OCI-LY3 (cell line): ENCODE measurements around the gene DQX1.

ENCODE experiments used
- H2AFZ ChIP-seq: fragments of 200-600, 300-600 bp; shearing (Covaris generic); 2 replicates; pipeline ENCODE4 v1.6.0; 2014; ENCODE audit warnings: antibody characterized with exemption, low read depth, low read length
- H3K27ac ChIP-seq: fragments of 200-600, 300-600 bp; sonication (generic); 2 replicates; pipeline ENCODE4 v1.5.1; 2014; ENCODE audit warnings: mild to moderate bottlenecking, low read length, moderate library complexity, mixed read lengths
- H3K27me3 ChIP-seq: fragments of 200-600, 300-600 bp; sonication (generic); 2 replicates; pipeline ENCODE4 v1.6.1; 2014; ENCODE audit warnings: low read depth, low read length, mixed read lengths
- H3K36me3 ChIP-seq: fragments of 200-600, 300-600 bp; sonication (generic); replicated peaks from 2 replicates; pipeline ENCODE3; 2014; ENCODE audit warnings: low read depth, low read length, mixed read lengths
- H3K4me1 ChIP-seq: fragments of 300-600, 200-600 bp; sonication (generic); 2 replicates; pipeline ENCODE4 v1.6.1; 2014; ENCODE audit warnings: low read length, mixed read lengths
- H3K4me2 ChIP-seq: fragments of 200-600, 300-600 bp; sonication (generic); 2 replicates; pipeline ENCODE4 v1.6.1; 2014; ENCODE audit warnings: low read length, mixed read lengths
- H3K4me3 ChIP-seq: fragments of 300-600, 200-600 bp; sonication (generic); 2 replicates; pipeline ENCODE4 v1.5.1; 2014; ENCODE audit warnings: antibody characterized with exemption, mild to moderate bottlenecking, low read length, moderate library complexity
- H3K79me2 ChIP-seq: fragments of 300-600, 200-600 bp; shearing (Covaris generic); 2 replicates; pipeline ENCODE4 v1.6.1; 2014; ENCODE audit warnings: mild to moderate bottlenecking, low read length, mixed read lengths
- H3K9ac ChIP-seq: fragments of 300-600, 200-600 bp; shearing (Covaris generic); 2 replicates; pipeline ENCODE4 v1.6.0; 2014; ENCODE audit warnings: mild to moderate bottlenecking, low read length, moderate library complexity
- H3K9me3 ChIP-seq: fragments of 200-600, 300-600 bp; shearing (Covaris generic); 2 replicates; pipeline ENCODE4 v1.6.1; 2014; ENCODE audit warnings: low read length, mixed read lengths; ENCODE audit not compliant: insufficient read depth
- H4K20me1 ChIP-seq: fragments of 200-600, 300-600 bp; sonication (generic); 2 replicates; pipeline ENCODE4 v1.6.1; 2016; ENCODE audit warnings: low read length, mixed read lengths; ENCODE audit not compliant: insufficient read depth
- CTCF ChIP-seq: fragments of 200-600, 300-600 bp; sonication (generic); IDR thresholded peaks from 2 replicates; pipeline ENCODE4 v1.5.1; 2014; ENCODE audit warnings: antibody characterized with exemption, low read length, low read depth
- EZH2phosphoT487 ChIP-seq: fragments of 200-600 bp; shearing (Covaris generic); IDR thresholded peaks from 2 replicates; pipeline ENCODE4 v1.6.1; 2018; ENCODE audit warnings: antibody characterized with exemption, mixed run types, low read depth

The DQX1 gene

DNA sequence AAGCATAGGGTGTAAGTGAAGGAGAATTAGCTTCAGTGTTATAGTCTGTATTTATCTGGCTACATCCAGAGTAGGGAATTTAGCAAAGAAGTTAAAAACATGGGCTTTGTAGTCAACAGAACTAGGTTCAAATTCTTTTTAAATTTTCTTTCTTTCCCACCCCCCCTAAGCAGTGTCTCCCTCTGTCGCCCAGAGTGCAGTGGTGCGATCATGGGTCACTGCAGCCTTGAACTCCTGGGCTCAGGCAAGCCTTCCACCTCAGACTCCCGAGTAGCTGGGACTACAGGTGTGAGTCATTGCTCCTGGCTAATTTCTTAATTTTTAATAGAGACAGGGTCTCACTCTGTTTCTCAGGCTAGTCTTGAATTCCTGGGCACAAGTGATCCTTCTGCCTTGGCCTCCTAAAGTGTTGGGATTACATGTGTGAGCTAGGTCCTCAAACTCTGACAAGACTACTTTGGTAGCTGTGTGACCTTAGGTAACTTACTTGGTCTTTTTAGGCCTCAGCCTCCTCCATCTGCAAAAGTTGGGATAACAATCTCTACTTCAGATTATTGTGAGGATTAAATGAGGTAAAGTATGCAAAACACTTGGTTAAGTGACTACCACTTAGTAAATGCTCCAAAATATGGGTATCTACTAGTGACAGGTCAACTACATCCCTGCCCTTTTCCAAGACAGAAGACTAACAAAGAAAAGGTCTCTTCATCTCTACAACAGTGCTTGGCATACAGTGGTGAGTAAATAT is 46.3 kb upstream of the DQX1 start:
- H3K79me2 ChIP-seq, result no peaks in the 10 kb centered on the region
- H3K9ac ChIP-seq, result no peak overlapping the region
- H3K27ac ChIP-seq, result no peak overlapping the region
- H3K36me3 ChIP-seq, result no peaks in the 10 kb centered on the region
- TF ChIP-seq EZH2phosphoT487, result no peak
- no peak for TF ChIP-seq CTCF
- no peak overlapping the region for H3K4me2 ChIP-seq
- H3K4me1 ChIP-seq, result peaks cover 48% of the 10 kb centered on the region
- H3K9me3 ChIP-seq, result no peaks in the 10 kb centered on the region
- no peak overlapping the region for H3K4me3 ChIP-seq
- no peak overlapping the region for H2AFZ ChIP-seq
- no peaks in the 10 kb centered on the region for H4K20me1 ChIP-seq
- 0 out of 2 replicates have a peak, but pooled peaks cover 4% of the 10 kb centered on the region for H3K27me3 ChIP-seq

- H3K9ac ChIP-seq, result peak overlapping the region; percentile 40; the same call in 1 of the 2 replicates
- H3K4me2 ChIP-seq, result peak overlapping the region; percentile 54
- no peaks in the 10 kb centered on the region for H3K79me2 ChIP-seq
- H3K27me3 ChIP-seq, result 0 out of 2 replicates have a peak, but pooled peaks cover 4% of the 10 kb centered on the region
- peak overlapping the region; percentile 66 for H3K27ac ChIP-seq
- H2AFZ ChIP-seq, result peak overlapping the region; percentile 75
- H3K36me3 ChIP-seq, result no peaks in the 10 kb centered on the region
- H3K4me3 ChIP-seq, result 0 out of 2 replicates have a peak overlapping the region, but pooled peaks have one; percentile 22
- peaks cover 46% of the 10 kb centered on the region for H3K4me1 ChIP-seq
- no peaks in the 10 kb centered on the region for H3K9me3 ChIP-seq
- H4K20me1 ChIP-seq, result no peaks in the 10 kb centered on the region
- TF ChIP-seq CTCF, result no peak
- no peak for TF ChIP-seq EZH2phosphoT487
Measured at GRCh38 chr2:74571058-74571457, 45.0 kb upstream of the DQX1 start.

GRCh38 chr2:74569686-74570085 is 43.7 kb upstream of the DQX1 start:
- TF ChIP-seq EZH2phosphoT487 (no peak), CTCF (no peak)
- no peak overlapping the region for H2AFZ ChIP-seq
- H3K4me2 ChIP-seq, result no peak overlapping the region
- H4K20me1 ChIP-seq, result no peaks in the 10 kb centered on the region
- H3K4me3 ChIP-seq, result no peak overlapping the region
- no peaks in the 10 kb centered on the region for H3K9me3 ChIP-seq
- H3K79me2 ChIP-seq, result no peaks in the 10 kb centered on the region
- H3K27me3 ChIP-seq, result 0 out of 2 replicates have a peak, but pooled peaks cover 4% of the 10 kb centered on the region
- H3K4me1 ChIP-seq, result peaks cover 46% of the 10 kb centered on the region
- no peak overlapping the region for H3K9ac ChIP-seq
- H3K36me3 ChIP-seq, result no peaks in the 10 kb centered on the region
- no peak overlapping the region for H3K27ac ChIP-seq

DNA sequence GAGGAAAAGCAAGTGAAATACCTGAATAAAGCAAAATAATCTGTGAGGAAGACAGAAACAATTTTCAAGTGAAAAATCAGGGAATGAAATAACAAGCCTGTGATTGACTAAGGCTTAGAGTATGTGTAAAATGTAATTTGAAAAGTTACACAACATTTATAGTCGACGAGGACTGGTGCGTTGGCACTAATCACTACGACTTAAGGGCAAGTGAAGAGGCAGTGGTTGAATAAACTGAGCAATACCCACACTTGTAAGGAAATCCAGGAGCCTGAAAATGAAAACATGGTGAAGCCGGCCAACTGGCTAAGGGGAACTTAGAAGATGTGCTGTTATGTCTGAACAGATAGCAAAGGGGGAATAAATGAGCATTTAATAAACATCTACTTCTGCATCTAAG is 41.9 kb upstream of the DQX1 start:
- H3K4me3 ChIP-seq, result no peak overlapping the region
- TF ChIP-seq EZH2phosphoT487 (no peak), CTCF (no peak)
- no peak overlapping the region for H3K27ac ChIP-seq
- no peak overlapping the region for H2AFZ ChIP-seq
- H3K27me3 ChIP-seq, result peaks cover 4% of the 10 kb centered on the region; the same call in 1 of the 2 replicates
- no peak overlapping the region for H3K9ac ChIP-seq
- H3K36me3 ChIP-seq, result no peaks in the 10 kb centered on the region
- H3K4me2 ChIP-seq, result no peak overlapping the region
- H3K9me3 ChIP-seq, result no peaks in the 10 kb centered on the region
- H4K20me1 ChIP-seq, result no peaks in the 10 kb centered on the region
- H3K79me2 ChIP-seq, result no peaks in the 10 kb centered on the region
- peaks cover 35% of the 10 kb centered on the region for H3K4me1 ChIP-seq
